Measurements from ENCODE around the gene BTC.

DNA sequence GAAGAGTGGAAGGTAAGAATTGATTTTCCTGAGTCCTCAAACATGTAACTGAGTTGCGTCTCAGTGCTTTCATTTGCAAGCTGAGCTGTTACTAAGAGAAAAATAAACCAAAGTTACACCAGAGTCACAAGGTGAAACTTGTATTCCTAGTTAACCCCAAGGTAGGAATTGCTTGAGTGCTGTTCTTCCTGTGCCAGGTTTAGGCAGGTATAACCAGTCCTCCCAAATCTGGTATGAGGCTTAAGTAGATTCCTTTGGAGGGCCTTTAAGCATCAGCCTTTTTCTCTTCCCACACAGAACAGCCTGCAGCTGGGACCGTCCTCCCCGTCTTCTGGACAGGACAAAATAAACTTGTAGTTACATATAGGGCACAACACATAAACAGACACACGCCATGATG lies 2.3 kb upstream of the BTC start:
- TF ChIP-seq POLR2A (conservative IDR thresholded peaks at IDR 0.05) = no peak
- no peak for TF ChIP-seq ZNF143 (CRISPR knock-in tag; IDR thresholded peaks at IDR 0.05)
- TF ChIP-seq, protein P1, sequence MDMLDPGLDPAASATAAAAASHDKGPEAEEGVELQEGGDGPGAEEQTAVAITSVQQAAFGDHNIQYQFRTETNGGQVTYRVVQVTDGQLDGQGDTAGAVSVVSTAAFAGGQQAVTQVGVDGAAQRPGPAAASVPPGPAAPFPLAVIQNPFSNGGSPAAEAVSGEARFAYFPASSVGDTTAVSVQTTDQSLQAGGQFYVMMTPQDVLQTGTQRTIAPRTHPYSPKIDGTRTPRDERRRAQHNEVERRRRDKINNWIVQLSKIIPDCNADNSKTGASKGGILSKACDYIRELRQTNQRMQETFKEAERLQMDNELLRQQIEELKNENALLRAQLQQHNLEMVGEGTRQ (CRISPR knock-in tag; IDR thresholded peaks at IDR 0.05) = no peak
- no peak for TF ChIP-seq MAFG (tag; conservative IDR thresholded peaks at IDR 0.05)
- TF ChIP-seq POLR2AphosphoS5 (IDR thresholded peaks at IDR 0.05; ENCODE audit: control insufficient read depth, insufficient read depth, low read depth, low read length) = no peak
- TF ChIP-seq EP300 (IDR thresholded peaks at IDR 0.05; ENCODE audit: low read length) = no peak
- TF ChIP-seq, protein P2, sequence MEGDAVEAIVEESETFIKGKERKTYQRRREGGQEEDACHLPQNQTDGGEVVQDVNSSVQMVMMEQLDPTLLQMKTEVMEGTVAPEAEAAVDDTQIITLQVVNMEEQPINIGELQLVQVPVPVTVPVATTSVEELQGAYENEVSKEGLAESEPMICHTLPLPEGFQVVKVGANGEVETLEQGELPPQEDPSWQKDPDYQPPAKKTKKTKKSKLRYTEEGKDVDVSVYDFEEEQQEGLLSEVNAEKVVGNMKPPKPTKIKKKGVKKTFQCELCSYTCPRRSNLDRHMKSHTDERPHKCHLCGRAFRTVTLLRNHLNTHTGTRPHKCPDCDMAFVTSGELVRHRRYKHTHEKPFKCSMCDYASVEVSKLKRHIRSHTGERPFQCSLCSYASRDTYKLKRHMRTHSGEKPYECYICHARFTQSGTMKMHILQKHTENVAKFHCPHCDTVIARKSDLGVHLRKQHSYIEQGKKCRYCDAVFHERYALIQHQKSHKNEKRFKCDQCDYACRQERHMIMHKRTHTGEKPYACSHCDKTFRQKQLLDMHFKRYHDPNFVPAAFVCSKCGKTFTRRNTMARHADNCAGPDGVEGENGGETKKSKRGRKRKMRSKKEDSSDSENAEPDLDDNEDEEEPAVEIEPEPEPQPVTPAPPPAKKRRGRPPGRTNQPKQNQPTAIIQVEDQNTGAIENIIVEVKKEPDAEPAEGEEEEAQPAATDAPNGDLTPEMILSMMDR (IDR thresholded peaks at IDR 0.05 in 2 of 3, conservative IDR thresholded peaks at IDR 0.05 in 1 of 3; ENCODE audit: insufficient read depth in 2 of 3, low read depth in 1 of 3, low read length in 3 of 3) = no peak
